HepG2 (cell line): ENCODE results near the gene FAF2. TPM values are rescaled to one million over a fixed set of nuclear protein-coding genes. Genes with fewer than 3 reads are reported as not detected.

ENCODE experiments used
- ARID2 ChIP-seq: sonication (generic); formaldehyde crosslinking; IDR thresholded peaks from 2 replicates; pipeline ENCODE4 v1.8.1; 2022; ENCODE audit warnings: mild to moderate bottlenecking, missing genetic modification reagents, borderline replicate concordance
- EP300 ChIP-seq, 3 experiments: sonication (generic) in 1 of 3; formaldehyde crosslinking in 1 of 3; IDR thresholded peaks; 2 replicates each; pipeline versions ENCODE4 v1.5.1 to v1.6.1; 2011 to 2020; ENCODE audit warnings: low read depth in 2 of 3, low read length in 2 of 3, borderline replicate concordance in 1 of 3, improper control_type of control experiment in 1 of 3, mild to moderate bottlenecking in 1 of 3, missing genetic modification reagents in 1 of 3, moderate library complexity in 1 of 3
- GRHL1 ChIP-seq: sonication (generic); formaldehyde crosslinking; conservative IDR thresholded peaks from 2 replicates; pipeline ENCODE4 v1.8.0; 2022; ENCODE audit warnings: missing genetic modification reagents
- GTF2F1 ChIP-seq: fragments of 150-350 bp; IDR thresholded peaks from 2 replicates; pipeline ENCODE4 v1.6.1; 2014; ENCODE audit warnings: low read length
- IKZF4 ChIP-seq: sonication (generic); formaldehyde crosslinking; IDR thresholded peaks from 2 replicates; pipeline ENCODE4 v1.5.1; 2020; ENCODE audit warnings: borderline replicate concordance, mild to moderate bottlenecking, low read depth, missing genetic modification reagents; ENCODE audit errors: not compliant biosample characterization
- KDM3A ChIP-seq: IDR thresholded peaks from 2 replicates; pipeline ENCODE4 v1.6.1; 2018; ENCODE audit warnings: low read depth, missing compliant biosample characterization
- MEIS1 ChIP-seq: sonication (generic); formaldehyde crosslinking; IDR thresholded peaks from 2 replicates; pipeline ENCODE4 v1.9.0; 2021; ENCODE audit warnings: mild to moderate bottlenecking, missing genetic modification reagents, moderate library complexity, borderline replicate concordance
- RAD51 ChIP-seq: fragments of 450-650 bp; IDR thresholded peaks from 2 replicates; pipeline ENCODE4 v1.6.1; 2016; ENCODE audit warnings: borderline replicate concordance
- SNAPC2 ChIP-seq: sonication (generic); formaldehyde crosslinking; IDR thresholded peaks from 2 replicates; pipeline ENCODE4 v1.8.1; 2022; ENCODE audit warnings: mild to moderate bottlenecking, missing genetic modification reagents
- TFDP2 ChIP-seq: sonication (generic); formaldehyde crosslinking; IDR thresholded peaks from 2 replicates; pipeline ENCODE4 v1.4.0; 2020; ENCODE audit warnings: missing genetic modification reagents
- TMF1 ChIP-seq: sonication (generic); formaldehyde crosslinking; IDR thresholded peaks from 2 replicates; pipeline ENCODE4 v1.8.1; 2022; ENCODE audit warnings: low read depth, missing genetic modification reagents
- TSC22D2 ChIP-seq: sonication (generic); formaldehyde crosslinking; IDR thresholded peaks from 2 replicates; pipeline ENCODE4 v1.5.1; 2020; ENCODE audit warnings: missing genetic modification reagents, mild to moderate bottlenecking, borderline replicate concordance
- ZBTB7B ChIP-seq: sonication (generic); formaldehyde crosslinking; IDR thresholded peaks from 2 replicates; pipeline ENCODE4 v1.4.0; 2020; ENCODE audit warnings: missing genetic modification reagents
- ZNF275 ChIP-seq: sonication (generic); formaldehyde crosslinking; IDR thresholded peaks from 2 replicates; pipeline ENCODE4 v1.8.0; 2022; ENCODE audit warnings: missing genetic modification reagents, mild to moderate bottlenecking, inconsistent platforms, borderline replicate concordance
- ZNF530 ChIP-seq: sonication (generic); formaldehyde crosslinking; IDR thresholded peaks from 2 replicates; pipeline ENCODE4 v1.5.0; 2020; ENCODE audit warnings: low read depth, mild to moderate bottlenecking, missing genetic modification reagents
- ZNF547 ChIP-seq: sonication (generic); formaldehyde crosslinking; IDR thresholded peaks from 2 replicates; pipeline ENCODE4 v1.5.1; 2020; ENCODE audit warnings: mild to moderate bottlenecking, missing genetic modification reagents
- ZNF549 ChIP-seq: sonication (generic); formaldehyde crosslinking; IDR thresholded peaks from 2 replicates; pipeline ENCODE4 v1.5.0; 2020; ENCODE audit warnings: missing genetic modification reagents
- ZNF652 ChIP-seq: IDR thresholded peaks from 2 replicates; pipeline ENCODE4 v1.6.1; 2016; ENCODE audit warnings: low read depth, borderline replicate concordance
- ZNF713 ChIP-seq: sonication (generic); formaldehyde crosslinking; IDR thresholded peaks from 2 replicates; pipeline ENCODE4 v1.4.0; 2020; ENCODE audit warnings: mild to moderate bottlenecking, missing genetic modification reagents
- ZNF781 ChIP-seq: sonication (generic); formaldehyde crosslinking; IDR thresholded peaks from 2 replicates; pipeline ENCODE4 v1.5.1; 2020; ENCODE audit warnings: borderline replicate concordance, mild to moderate bottlenecking, missing genetic modification reagents; ENCODE audit errors: not compliant biosample characterization
- ZNF839 ChIP-seq: sonication (generic); formaldehyde crosslinking; IDR thresholded peaks from 2 replicates; pipeline ENCODE4 v1.4.0; 2020; ENCODE audit warnings: missing genetic modification reagents, mild to moderate bottlenecking, borderline replicate concordance
- ZNF878 ChIP-seq: sonication (generic); formaldehyde crosslinking; IDR thresholded peaks from 2 replicates; pipeline ENCODE4 v1.8.1; 2023; ENCODE audit warnings: mild to moderate bottlenecking, missing genetic modification reagents, moderate library complexity
- polyA plus RNA-seq, 8 experiments: library from polyadenylated mRNA; depleted of rRNA in 3 of 8; stranded (reverse) in 7 of 8; unstranded in 1 of 8; fragments of >200 nt; fragmentation: Illumina TruSeq in 4 of 8; extraction: Trizol in 4 of 8; gene quantifications; 2 replicates each; pipeline versions ENCODE4 v1.2.1 to v1.2.3, GENCODE V29; 2011 to 2016; ENCODE audit warnings: low read depth in 4 of 8, missing spikeins in 1 of 8, mixed read lengths in 1 of 8; ENCODE audit not compliant: insufficient read depth in 1 of 8
- total RNA-seq, 5 experiments: library from RNA; depleted of rRNA; stranded (reverse); fragments of >200 nt; fragmentation: Illumina TruSeq; extraction: Trizol; gene quantifications; 2 replicates each; pipeline ENCODE4 v1.2.3, GENCODE V29; 2016; ENCODE audit warnings: low read depth in 1 of 5
- TF ChIP-seq, protein P1 (sequence below): sonication (generic); formaldehyde crosslinking; IDR thresholded peaks from 2 replicates; pipeline ENCODE4 v1.5.0; 2020; ENCODE audit warnings: missing genetic modification reagents

The FAF2 gene
- total and polyA plus RNA-seq, 2 of the 13 experiments (the other 11 are each of a cell fraction or from before 2014, with no cell fraction given): 27.8 to 34.3 TPM

- TF ChIP-seq ZNF713 (no peak), IKZF4 (CRISPR knock-in tag) (no peak), SNAPC2 (CRISPR knock-in tag) (peak; percentile 37; the same call in 1 of the 2 replicates), MEIS1 (CRISPR knock-in tag) (no peak), ZNF781 (CRISPR knock-in tag) (peak; percentile 25), KDM3A (CRISPR knock-in tag) (no peak), GTF2F1 (no peak), TMF1 (CRISPR knock-in tag) (0 out of 2 replicates have a peak, but pooled peaks have one; percentile 67), ZNF547 (CRISPR knock-in tag) (no peak), TFDP2 (CRISPR knock-in tag) (no peak), ZNF275 (no peak), ZNF652 (peak; percentile 55; the same call in 1 of the 2 replicates), GRHL1 (CRISPR knock-in tag) (no peak), ZNF530 (CRISPR knock-in tag) (no peak), ZNF839 (CRISPR knock-in tag) (no peak), ZNF878 (CRISPR knock-in tag) (no peak), RAD51 (no peak), EP300 (IDR thresholded peaks at IDR 0.05; ENCODE audit: low read depth in 2 of 2, low read length in 2 of 2) (no peak), EP300 (CRISPR knock-in tag; IDR thresholded peaks at IDR 0.05; ENCODE audit: borderline replicate concordance) (no peak), ARID2 (peak; percentile 78), TSC22D2 (CRISPR knock-in tag) (0 out of 2 replicates have a peak, but pooled peaks have one; percentile 31), ZBTB7B (CRISPR knock-in tag) (no peak), ZNF549 (CRISPR knock-in tag) (no peak)
- TF ChIP-seq, protein P1, sequence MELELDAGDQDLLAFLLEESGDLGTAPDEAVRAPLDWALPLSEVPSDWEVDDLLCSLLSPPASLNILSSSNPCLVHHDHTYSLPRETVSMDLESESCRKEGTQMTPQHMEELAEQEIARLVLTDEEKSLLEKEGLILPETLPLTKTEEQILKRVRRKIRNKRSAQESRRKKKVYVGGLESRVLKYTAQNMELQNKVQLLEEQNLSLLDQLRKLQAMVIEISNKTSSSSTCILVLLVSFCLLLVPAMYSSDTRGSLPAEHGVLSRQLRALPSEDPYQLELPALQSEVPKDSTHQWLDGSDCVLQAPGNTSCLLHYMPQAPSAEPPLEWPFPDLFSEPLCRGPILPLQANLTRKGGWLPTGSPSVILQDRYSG (CRISPR knock-in tag): no peak
Measured at GRCh38 chr5:176536132-176536901, 88.1 kb downstream of the FAF2 start (continued).
